ENCODE measurements around the gene ZFYVE19. TPM values are rescaled to one million over a fixed set of nuclear protein-coding genes. Genes with fewer than 3 reads are reported as not detected.

ZFYVE19 gene
- total RNA-seq, 1 donor from 2014 or later, result 61.0 TPM

- Histone ChIP-seq H3K4me1 (peaks cover 3 to 16% of the 10 kb centered on the region in 2 donors), H3K4me3 (no peak within 1 kb of the TSS), H3K9me3 (no peaks in the 10 kb centered on the region), H3K36me3 (peaks cover 16 to 45% of the 10 kb centered on the region in 2 donors), H3K27ac (peak within 1 kb of the TSS; percentile 12 to 18), H3K27me3 (no peaks in the 10 kb centered on the region)
- no peak for TF ChIP-seq CTCF (IDR thresholded peaks at IDR 0.05)
- DNase-seq (ENCODE audit: low spot score in 2 of 2), result peak in 1 of 2 donors; percentile 65
- intact Hi-C loops (cut with DNase I), result no loop called here
Measured at GRCh38 chr15:40769274-40770146, 37.4 kb upstream of the ZFYVE19 start, which contains the start of gene C15orf62. TSS of gene C15orf62 (plus strand) at chr15:40769980. CDS start at chr15:40770496, 516 bp downstream.

- Histone ChIP-seq H3K27ac (no peak overlapping the region), H3K27me3 (no peaks in the 10 kb centered on the region), H3K9me3 (no peaks in the 10 kb centered on the region), H3K4me3 (no peak overlapping the region), H3K36me3 (peaks cover 23 to 52% of the 10 kb centered on the region in 2 donors), H3K4me1 (peaks cover 0 to 13% of the 10 kb centered on the region in 2 donors)
- intact Hi-C loops (cut with DNase I), result no loop called here
- DNase-seq (ENCODE audit: low spot score in 2 of 2), result no peak
- no peak for TF ChIP-seq CTCF (IDR thresholded peaks at IDR 0.05)
Measured at GRCh38 chr15:40770147-40770721, 36.7 kb upstream of the ZFYVE19 start.

- peaks cover 0 to 5% of the 10 kb centered on the region in 2 donors for H3K4me1 ChIP-seq
- H3K27ac ChIP-seq, result no peak overlapping the region
- no peak for DNase-seq (ENCODE audit: low spot score in 2 of 2)
- no peak for TF ChIP-seq CTCF (IDR thresholded peaks at IDR 0.05)
- no peaks in the 10 kb centered on the region for H3K9me3 ChIP-seq
- intact Hi-C loops (cut with DNase I), result no loop called here
- peaks cover 33 to 60% of the 10 kb centered on the region in 2 donors for H3K36me3 ChIP-seq
- H3K4me3 ChIP-seq, result no peak overlapping the region
- H3K27me3 ChIP-seq, result no peaks in the 10 kb centered on the region
Measured at GRCh38 chr15:40771242-40771641, 35.6 kb upstream of the ZFYVE19 start.

GRCh38 chr15:40772014-40772413, 34.9 kb upstream of the ZFYVE19 start:
- TF ChIP-seq CTCF (IDR thresholded peaks at IDR 0.05), result no peak
- Histone ChIP-seq H3K9me3 (no peaks in the 10 kb centered on the region), H3K4me3 (no peak overlapping the region), H3K27ac (no peak overlapping the region), H3K4me1 (no peaks in the 10 kb centered on the region), H3K36me3 (peaks cover 41 to 68% of the 10 kb centered on the region in 2 donors), H3K27me3 (no peaks in the 10 kb centered on the region)
- no peak for DNase-seq (ENCODE audit: low spot score in 2 of 2)
- intact Hi-C loops (cut with DNase I), result no loop called here

- Histone ChIP-seq H3K27me3 (no peaks in the 10 kb centered on the region), H3K4me1 (no peaks in the 10 kb centered on the region), H3K36me3 (peaks cover 56 to 68% of the 10 kb centered on the region in 2 donors), H3K27ac (no peak overlapping the region), H3K9me3 (no peaks in the 10 kb centered on the region), H3K4me3 (no peak overlapping the region)
- TF ChIP-seq CTCF (IDR thresholded peaks at IDR 0.05), result no peak
- intact Hi-C loops (cut with DNase I), result no loop called here
- no peak for DNase-seq (ENCODE audit: low spot score in 2 of 2)
Measured at GRCh38 chr15:40773496-40773895, 33.4 kb upstream of the ZFYVE19 start.

All from ascending aorta (tissue), 2 donors.